Breast epithelium (tissue), 4 donors: ENCODE measurements around the gene ASZ1. TPM values are rescaled to one million over a fixed set of nuclear protein-coding genes. Genes with fewer than 3 reads are reported as not detected.

Experiments
- DNase-seq, 2 donors: peaks; one replicate each; pipeline ENCODE4 v3.0.0-alpha.2; 2019; ENCODE audit warnings: low spot score in 2 of 2
- H3K27ac ChIP-seq, 2 donors: fragments of 200-600 bp; sonication (generic) in 1 of 2; one replicate each; pipeline ENCODE4 v1.5.1; 2016 to 2019; ENCODE audit warnings: mild to moderate bottlenecking in 1 of 2
- H3K27me3 ChIP-seq, 2 donors: fragments of 200-600 bp; sonication (generic) in 1 of 2; one replicate each; pipeline versions ENCODE4 v1.5.1 to v1.6.0; 2017 to 2019; ENCODE audit warnings: control low read depth in 1 of 2, mild to moderate bottlenecking in 1 of 2
- H3K36me3 ChIP-seq: fragments of 200-600 bp; one replicate; pipeline ENCODE4 v1.5.1; 2019
- H3K4me1 ChIP-seq, 2 donors: fragments of 200-600 bp; sonication (generic); one replicate each; pipeline ENCODE4 v1.5.1; 2016 to 2019; ENCODE audit warnings: control low read depth in 1 of 2
- H3K4me3 ChIP-seq, 3 donors: fragments of 200-600 bp; sonication (generic); 1 replicate in 2 of 3; 2 replicates in 1 of 3; pipeline ENCODE4 v1.5.1; 2016 to 2019; ENCODE audit warnings: mild to moderate bottlenecking in 3 of 3, moderate library complexity in 2 of 3
- H3K9me3 ChIP-seq, 2 donors: fragments of 200-600 bp; sonication (generic) in 1 of 2; one replicate each; pipeline ENCODE4 v1.5.1; 2016 to 2019; ENCODE audit warnings: control low read depth in 1 of 2
- POLR2A ChIP-seq: fragments of 450-650 bp; IDR thresholded peaks from one replicate; pipeline ENCODE4 v1.6.1; 2016; ENCODE audit warnings: antibody characterized with exemption, mild to moderate bottlenecking, moderate library complexity
- POLR2AphosphoS5 ChIP-seq, 3 donors: sonication (generic); formaldehyde crosslinking; IDR thresholded peaks; one replicate each; pipeline ENCODE4 v1.6.1; 2017; ENCODE audit warnings: antibody characterized with exemption in 3 of 3
- intact Hi-C: fragments of 100-400 bp; cut with DNase I; formaldehyde crosslinking; loops from one replicate; pipeline ENCODE4 v1.15.1; 2023; ENCODE audit warnings: low total_unique reads
- total RNA-seq, 3 donors: library from RNA; depleted of rRNA; stranded (reverse); fragments of >200 nt; gene quantifications; one replicate each; pipeline ENCODE4 v1.1.0, GENCODE V29; 2016
- TF ChIP-seq, protein P1 (sequence below), 3 donors: fragments of 450-650 bp; IDR thresholded peaks; one replicate each; pipeline ENCODE4 v1.5.1; 2016 to 2017; ENCODE audit warnings: antibody characterized with exemption in 3 of 3, mild to moderate bottlenecking in 3 of 3, moderate library complexity in 3 of 3

ASZ1 gene
- total RNA-seq, 3 donors from 2014 or later, result not detected

GRCh38 chr7:117347480-117347879, 79.8 kb downstream of the ASZ1 start:
- DNase-seq, result no peak
- no peaks in the 10 kb centered on the region for H3K9me3 ChIP-seq
- no peaks in the 10 kb centered on the region for H3K4me1 ChIP-seq
- H3K4me3 ChIP-seq, result no peak overlapping the region
- H3K36me3 ChIP-seq, result no peaks in the 10 kb centered on the region
- no peaks in the 10 kb centered on the region for H3K27me3 ChIP-seq
- TF ChIP-seq POLR2A, result no peak
- H3K27ac ChIP-seq, result no peak overlapping the region
- intact Hi-C loops, result no loop called here

DNA sequence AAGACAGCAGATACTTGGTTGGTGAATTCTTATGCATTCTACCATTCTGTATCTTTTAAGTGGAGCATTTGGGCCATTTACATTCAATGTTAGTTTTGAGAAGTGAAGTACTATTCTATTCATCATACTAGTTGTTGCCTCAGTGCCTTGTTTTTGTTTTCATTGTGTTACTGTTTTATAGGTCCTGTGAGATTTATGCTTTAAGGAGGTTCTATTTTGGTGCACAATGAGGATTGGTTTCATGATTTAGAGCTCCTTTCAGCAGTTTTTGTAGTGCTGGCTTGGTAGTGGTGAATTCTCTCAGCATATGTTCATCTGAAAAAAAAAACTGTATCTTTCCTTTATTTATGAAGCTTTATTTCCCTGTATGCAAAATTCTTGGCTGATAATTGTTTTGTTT, 81.1 kb downstream of the ASZ1 start:
- no peaks in the 10 kb centered on the region for H3K9me3 ChIP-seq
- H3K27ac ChIP-seq, result no peak overlapping the region
- intact Hi-C loops, result no loop called here
- no peak overlapping the region for H3K4me3 ChIP-seq
- no peaks in the 10 kb centered on the region for H3K4me1 ChIP-seq
- H3K27me3 ChIP-seq, result no peaks in the 10 kb centered on the region
- TF ChIP-seq POLR2A, result no peak
- TF ChIP-seq POLR2AphosphoS5 (IDR thresholded peaks at IDR 0.05), result no peak
- TF ChIP-seq, protein P1, sequence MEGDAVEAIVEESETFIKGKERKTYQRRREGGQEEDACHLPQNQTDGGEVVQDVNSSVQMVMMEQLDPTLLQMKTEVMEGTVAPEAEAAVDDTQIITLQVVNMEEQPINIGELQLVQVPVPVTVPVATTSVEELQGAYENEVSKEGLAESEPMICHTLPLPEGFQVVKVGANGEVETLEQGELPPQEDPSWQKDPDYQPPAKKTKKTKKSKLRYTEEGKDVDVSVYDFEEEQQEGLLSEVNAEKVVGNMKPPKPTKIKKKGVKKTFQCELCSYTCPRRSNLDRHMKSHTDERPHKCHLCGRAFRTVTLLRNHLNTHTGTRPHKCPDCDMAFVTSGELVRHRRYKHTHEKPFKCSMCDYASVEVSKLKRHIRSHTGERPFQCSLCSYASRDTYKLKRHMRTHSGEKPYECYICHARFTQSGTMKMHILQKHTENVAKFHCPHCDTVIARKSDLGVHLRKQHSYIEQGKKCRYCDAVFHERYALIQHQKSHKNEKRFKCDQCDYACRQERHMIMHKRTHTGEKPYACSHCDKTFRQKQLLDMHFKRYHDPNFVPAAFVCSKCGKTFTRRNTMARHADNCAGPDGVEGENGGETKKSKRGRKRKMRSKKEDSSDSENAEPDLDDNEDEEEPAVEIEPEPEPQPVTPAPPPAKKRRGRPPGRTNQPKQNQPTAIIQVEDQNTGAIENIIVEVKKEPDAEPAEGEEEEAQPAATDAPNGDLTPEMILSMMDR (IDR thresholded peaks at IDR 0.05), result no peak
- H3K36me3 ChIP-seq, result no peaks in the 10 kb centered on the region
- no peak for DNase-seq

DNA sequence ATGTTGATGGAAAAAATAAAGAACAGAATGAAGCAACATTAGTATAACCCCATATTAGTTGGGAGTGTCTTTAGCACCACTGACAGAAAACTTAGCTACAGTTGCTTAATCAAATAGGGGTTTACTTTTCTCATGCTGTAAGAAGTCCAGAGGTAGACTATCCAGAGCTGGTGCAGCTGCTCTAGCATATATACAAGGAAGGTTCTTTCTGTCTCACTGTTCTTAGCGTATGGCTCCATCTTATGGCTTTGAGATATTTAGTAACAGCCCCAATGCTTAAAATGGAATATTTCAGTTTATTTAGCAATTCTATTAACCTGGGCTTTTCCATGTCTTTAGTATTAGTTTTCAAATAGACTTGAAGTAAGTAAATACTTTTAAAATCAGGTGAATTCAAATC, 89.3 kb downstream of the ASZ1 start:
- intact Hi-C loops, result no loop called here
- no peaks in the 10 kb centered on the region for H3K27me3 ChIP-seq
- no peak for TF ChIP-seq POLR2AphosphoS5 (IDR thresholded peaks at IDR 0.05)
- TF ChIP-seq, protein P1 (IDR thresholded peaks at IDR 0.05), result no peak
- TF ChIP-seq POLR2A, result no peak

DNA sequence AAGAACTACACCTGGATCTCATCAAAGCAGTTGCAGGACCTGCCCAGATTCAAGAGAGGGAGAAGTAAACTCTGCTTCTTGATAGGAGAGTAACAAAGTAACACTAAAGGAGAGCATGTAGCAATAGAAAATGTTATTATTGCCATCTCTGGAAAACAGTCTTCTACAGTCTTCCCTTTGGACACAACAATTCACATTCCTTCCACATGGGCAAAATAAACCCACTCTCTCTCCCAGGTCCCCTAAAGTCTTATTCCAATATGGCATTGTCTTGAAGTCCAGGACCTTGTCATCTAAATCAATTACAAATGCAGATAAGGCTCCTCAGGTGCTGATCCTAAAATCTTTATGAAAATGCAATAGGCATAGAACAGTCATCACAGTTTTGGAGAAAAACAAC, 94.1 kb downstream of the ASZ1 start:
- Histone ChIP-seq H3K27ac (no peak overlapping the region), H3K9me3 (peaks cover 0 to 4% of the 10 kb centered on the region in 2 donors), H3K4me1 (no peaks in the 10 kb centered on the region), H3K27me3 (no peaks in the 10 kb centered on the region), H3K4me3 (no peak overlapping the region), H3K36me3 (no peaks in the 10 kb centered on the region)
- no peak for TF ChIP-seq POLR2A
- TF ChIP-seq, protein P1 (IDR thresholded peaks at IDR 0.05), result no peak
- no peak for TF ChIP-seq POLR2AphosphoS5 (IDR thresholded peaks at IDR 0.05)
- no peak for DNase-seq
- intact Hi-C loops, result no loop called here

More for the DNA sequence above, 89.3 kb downstream of the ASZ1 start:
- Histone ChIP-seq H3K36me3 (no peaks in the 10 kb centered on the region), H3K4me1 (no peaks in the 10 kb centered on the region), H3K9me3 (no peaks in the 10 kb centered on the region), H3K27ac (no peak overlapping the region), H3K4me3 (no peak overlapping the region)
- no peak for DNase-seq

- Histone ChIP-seq H3K27me3 (no peaks in the 10 kb centered on the region), H3K36me3 (no peaks in the 10 kb centered on the region), H3K4me3 (no peak overlapping the region), H3K9me3 (peaks cover 4 to 9% of the 10 kb centered on the region in 2 donors), H3K27ac (no peak overlapping the region), H3K4me1 (no peaks in the 10 kb centered on the region)
- intact Hi-C loops, result no loop called here
- DNase-seq, result no peak
- no peak for TF ChIP-seq POLR2AphosphoS5 (IDR thresholded peaks at IDR 0.05)
- TF ChIP-seq POLR2A, result no peak
- TF ChIP-seq, protein P1 (IDR thresholded peaks at IDR 0.05), result no peak
These were observed 95.3 kb downstream of the ASZ1 start for GRCh38 chr7:117332031-117332430.

DNA sequence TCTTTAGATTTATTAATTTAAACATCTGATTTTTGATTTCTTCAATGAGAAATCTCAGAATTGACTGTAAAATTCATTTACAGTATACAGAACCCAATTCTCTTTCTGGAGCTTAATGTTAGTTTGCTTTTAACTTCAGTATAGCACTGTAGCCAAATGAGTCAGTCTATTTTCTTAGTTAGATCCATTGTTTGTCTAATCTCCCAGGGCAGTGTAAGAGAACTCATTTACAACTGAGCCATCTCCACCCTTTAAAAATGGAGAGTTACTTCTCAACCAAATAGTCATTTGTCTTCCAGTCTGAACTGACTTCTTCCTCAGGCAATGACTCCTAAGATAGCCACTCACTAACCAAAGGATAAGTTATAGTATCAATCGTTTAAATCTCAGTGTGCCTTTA, 101.5 kb downstream of the ASZ1 start:
- intact Hi-C loops, result no loop called here
- no peak overlapping the region for H3K27ac ChIP-seq

More for the DNA sequence above, 101.5 kb downstream of the ASZ1 start:
- Histone ChIP-seq H3K36me3 (no peaks in the 10 kb centered on the region), H3K4me1 (peaks cover 0 to 6% of the 10 kb centered on the region in 2 donors), H3K9me3 (peaks cover 2 to 9% of the 10 kb centered on the region in 2 donors), H3K27me3 (peaks cover 0 to 28% of the 10 kb centered on the region in 2 donors), H3K4me3 (no peak overlapping the region)
- TF ChIP-seq, protein P1 (IDR thresholded peaks at IDR 0.05), result no peak
- TF ChIP-seq POLR2A (no peak), POLR2AphosphoS5 (IDR thresholded peaks at IDR 0.05) (no peak)
- DNase-seq, result no peak
